LNCAP (cell line): ENCODE measurements around the gene NTNG2.
A peak's percentile ranks its signal among the peaks of the same experiment; 100 is the strongest.

Source experiments
- CTCF ChIP-seq: fragments of 450-650 bp; IDR thresholded peaks from 2 replicates; pipeline ENCODE4 v1.5.1; 2017; ENCODE audit warnings: mild to moderate bottlenecking

The NTNG2 gene

GRCh38 chr9:132234535-132234934 is 72.7 kb downstream of the NTNG2 start:
- TF ChIP-seq CTCF: no peak

- no peak for TF ChIP-seq CTCF
Measured at GRCh38 chr9:132235125-132235524, 73.3 kb downstream of the NTNG2 start.

- TF ChIP-seq CTCF: peak; percentile 98
Measured at GRCh38 chr9:132235894-132236661, 74.2 kb downstream of the NTNG2 start.

- TF ChIP-seq CTCF: peak; percentile 62; the same call in 1 of the 2 replicates
Measured at GRCh38 chr9:132236662-132237311, 74.9 kb downstream of the NTNG2 start.

GRCh38 chr9:132237481-132237880 is 75.6 kb downstream of the NTNG2 start:
- TF ChIP-seq CTCF: no peak

- no peak for TF ChIP-seq CTCF
Measured at GRCh38 chr9:132238026-132238972, 76.4 kb downstream of the NTNG2 start.

- no peak for TF ChIP-seq CTCF
Measured at GRCh38 chr9:132238992-132239391, 77.1 kb downstream of the NTNG2 start.
